ENCODE results near the gene CHKA. TPM values are rescaled to one million over a fixed set of nuclear protein-coding genes. Genes with fewer than 3 reads are reported as not detected.

Gene CHKA
- total and polyA plus RNA-seq, 2 donors (not counting 3 experiments of a cell fraction or from before 2014, with no cell fraction given) = 21.4 to 25.1 TPM

- H3K4me3 ChIP-seq (replicated peaks in 1 of 3; ENCODE audit: insufficient read depth in 1 of 3, low read depth in 1 of 3, low read length in 3 of 3) = no peak overlapping the region
- no peak overlapping the region for H3K9ac ChIP-seq (replicated peaks; ENCODE audit: extremely low read depth, insufficient read depth, low read length)
- peaks cover 0 to 19% of the 10 kb centered on the region in 2 experiments for H3K36me3 ChIP-seq (ENCODE audit: control insufficient read depth in 2 of 2, extremely low read depth in 1 of 2, insufficient read depth in 2 of 2, low read length in 2 of 2)
- ChIA-PET POLR2A (no interaction called here), CTCF (no interaction called here)
- intact Hi-C loops (cut with micrococcal nuclease) = loop anchor here (5.0 kb wide), 1 partner anchor 171 kb away; no protein-coding TSS in a partner anchor
- dilution Hi-C loops (cut with MboI; ENCODE audit: extremely low pct_ligation_motif_present, low sequenced_read_pairs) = no loop called here
- no peak overlapping the region for H2AFZ ChIP-seq (ENCODE audit: low read depth, low read length)
- H4K20me1 ChIP-seq (replicated peaks; ENCODE audit: control insufficient read depth, extremely low read depth, insufficient read depth, low read length) = no peaks in the 10 kb centered on the region
- no peak overlapping the region for H3K4me2 ChIP-seq (ENCODE audit: insufficient read depth, low read length)
- H3K27me3 ChIP-seq (ENCODE audit: control insufficient read depth in 2 of 2, insufficient read depth in 2 of 2, low read length in 2 of 2) = no peaks in the 10 kb centered on the region
- H3K9me1 ChIP-seq (replicated peaks; ENCODE audit: control insufficient read depth, extremely low read depth, insufficient read depth, low read length) = no peaks in the 10 kb centered on the region
- no peak for DNase-seq (ENCODE audit: low read depth, low spot score)
- H3K79me2 ChIP-seq (ENCODE audit: control insufficient read depth, insufficient read depth, low read length) = peaks cover 31% of the 10 kb centered on the region
- peaks cover 25% of the 10 kb centered on the region for H3K4me1 ChIP-seq (ENCODE audit: control insufficient read depth, extremely low read depth, insufficient read depth, low read length)
- no TSS peak for BruUV-seq (replicated peaks)
- no peak overlapping the region for H3K27ac ChIP-seq (ENCODE audit: insufficient read depth, low read depth, low read length)
- H3K9me3 ChIP-seq (replicated peaks; ENCODE audit: control insufficient read depth, insufficient read depth, low read length) = no peaks in the 10 kb centered on the region
- FAIRE-seq = no peak
- TF ChIP-seq MYC (IDR thresholded peaks at IDR 0.05; ENCODE audit: low read depth, low read length) = no peak
- no peak for TF ChIP-seq POLR2A (IDR thresholded peaks at IDR 0.05; ENCODE audit: low read depth, low read length)
- no peak for TF ChIP-seq GATA2 (IDR thresholded peaks at IDR 0.05; ENCODE audit: insufficient read depth, insufficient read length, low read depth, low read length)
- TF ChIP-seq POLR2AphosphoS5 (IDR thresholded peaks at IDR 0.05; ENCODE audit: insufficient read depth, low read depth, low read length) = no peak
These were observed 85.0 kb downstream of the CHKA start for GRCh38 chr11:68036141-68036716.

- dilution Hi-C loops (cut with MboI; ENCODE audit: extremely low pct_ligation_motif_present, low sequenced_read_pairs) (no loop called here), intact Hi-C loops (cut with micrococcal nuclease) (loop anchor here (5.0 kb wide), 1 partner anchor 172 kb away; no protein-coding TSS in a partner anchor)
- ChIA-PET POLR2A (no interaction called here), CTCF (no interaction called here)
- peaks cover 28% of the 10 kb centered on the region for H3K79me2 ChIP-seq (ENCODE audit: control insufficient read depth, insufficient read depth, low read length)
- peaks cover 25% of the 10 kb centered on the region for H3K4me1 ChIP-seq (ENCODE audit: control insufficient read depth, extremely low read depth, insufficient read depth, low read length)
- H3K36me3 ChIP-seq (ENCODE audit: control insufficient read depth in 2 of 2, extremely low read depth in 1 of 2, insufficient read depth in 2 of 2, low read length in 2 of 2) = peaks cover 0 to 19% of the 10 kb centered on the region in 2 experiments
- H3K9me3 ChIP-seq (replicated peaks; ENCODE audit: control insufficient read depth, insufficient read depth, low read length) = no peaks in the 10 kb centered on the region
- no peaks in the 10 kb centered on the region for H3K9me1 ChIP-seq (replicated peaks; ENCODE audit: control insufficient read depth, extremely low read depth, insufficient read depth, low read length)
- H3K27ac ChIP-seq (ENCODE audit: insufficient read depth, low read depth, low read length) = no peak overlapping the region
- H3K4me3 ChIP-seq (replicated peaks in 1 of 3; ENCODE audit: insufficient read depth in 1 of 3, low read depth in 1 of 3, low read length in 3 of 3) = no peak overlapping the region
- DNase-seq (ENCODE audit: low read depth, low spot score) (no peak), FAIRE-seq (no peak)
- no peak overlapping the region for H2AFZ ChIP-seq (ENCODE audit: low read depth, low read length)
- no peaks in the 10 kb centered on the region for H3K27me3 ChIP-seq (ENCODE audit: control insufficient read depth in 2 of 2, insufficient read depth in 2 of 2, low read length in 2 of 2)
- TF ChIP-seq POLR2A (IDR thresholded peaks at IDR 0.05; ENCODE audit: low read depth, low read length) (no peak), MYC (IDR thresholded peaks at IDR 0.05; ENCODE audit: low read depth, low read length) (no peak), FOS (IDR thresholded peaks at IDR 0.05; ENCODE audit: borderline replicate concordance, insufficient read depth, low read length) (no peak), MAX (IDR thresholded peaks at IDR 0.05; ENCODE audit: insufficient read depth, insufficient read length) (no peak), CTCF (IDR thresholded peaks at IDR 0.05; ENCODE audit: extremely low read depth in 1 of 2, insufficient read depth in 1 of 2, low read depth in 1 of 2, low read length in 2 of 2) (no peak), JUN (IDR thresholded peaks at IDR 0.05; ENCODE audit: borderline replicate concordance, insufficient read depth, insufficient read length, low read depth) (no peak), EZH2 (IDR thresholded peaks at IDR 0.05; ENCODE audit: borderline replicate concordance, low read depth, low read length, severe bottlenecking) (no peak), POLR2AphosphoS5 (IDR thresholded peaks at IDR 0.05; ENCODE audit: insufficient read depth, low read depth, low read length) (no peak), GATA2 (IDR thresholded peaks at IDR 0.05; ENCODE audit: insufficient read depth, insufficient read length, low read depth, low read length) (no peak)
- BruUV-seq (replicated peaks) = no TSS peak
- H4K20me1 ChIP-seq (replicated peaks; ENCODE audit: control insufficient read depth, extremely low read depth, insufficient read depth, low read length) = no peaks in the 10 kb centered on the region
- no peak overlapping the region for H3K4me2 ChIP-seq (ENCODE audit: insufficient read depth, low read length)
- no peak overlapping the region for H3K9ac ChIP-seq (replicated peaks; ENCODE audit: extremely low read depth, insufficient read depth, low read length)
These were observed 85.8 kb downstream of the CHKA start for GRCh38 chr11:68035266-68035876.

Data from endothelial cell of umbilical vein (primary cell).